Loucy (cell line): ENCODE results near the gene ZNF280D.

Experiments used
- H2AFZ ChIP-seq: fragments of 200-600 bp; sonication (generic); 2 replicates; pipeline ENCODE4 v1.6.0; 2016; ENCODE audit warnings: antibody characterized with exemption, mild to moderate bottlenecking, low read length, moderate library complexity
- H3F3A ChIP-seq: fragments of 200-600 bp; 2 replicates; pipeline ENCODE4 v1.6.0; 2016; ENCODE audit warnings: antibody characterized with exemption, low read depth, mild to moderate bottlenecking
- H3K27me3 ChIP-seq: fragments of 200-600 bp; sonication (generic); 2 replicates; pipeline ENCODE4 v1.6.1; 2014; ENCODE audit warnings: low read length, mild to moderate bottlenecking; ENCODE audit not compliant: insufficient read depth, poor library complexity, severe bottlenecking
- H3K36me3 ChIP-seq: fragments of 200-600 bp; sonication (generic); 2 replicates; pipeline ENCODE4 v1.6.1; 2016; ENCODE audit warnings: low read length; ENCODE audit not compliant: insufficient read depth
- H3K4me1 ChIP-seq: fragments of 200-600 bp; sonication (generic); 2 replicates; pipeline ENCODE4 v1.5.1; 2014; ENCODE audit warnings: low read length, mild to moderate bottlenecking; ENCODE audit not compliant: insufficient read depth, poor library complexity, severe bottlenecking
- H3K4me2 ChIP-seq: fragments of 200-600 bp; sonication (generic); 2 replicates; pipeline ENCODE4 v1.6.0; 2014; ENCODE audit warnings: antibody characterized with exemption, low read length, low read depth, mild to moderate bottlenecking; ENCODE audit not compliant: poor library complexity, severe bottlenecking
- H3K4me3 ChIP-seq: fragments of 200-600 bp; sonication (generic); 2 replicates; pipeline ENCODE4 v1.5.1; 2014; ENCODE audit warnings: low read length, mild to moderate bottlenecking, mixed read lengths; ENCODE audit not compliant: poor library complexity, severe bottlenecking
- H3K79me2 ChIP-seq: fragments of 200-600 bp; sonication (generic); 2 replicates; pipeline ENCODE4 v1.6.1; 2014; ENCODE audit warnings: low read length; ENCODE audit not compliant: insufficient read depth
- H3K9ac ChIP-seq: fragments of 200-600 bp; sonication (generic); 2 replicates; pipeline ENCODE4 v1.6.0; 2014; ENCODE audit warnings: mild to moderate bottlenecking, low read depth, low read length, moderate library complexity; ENCODE audit not compliant: poor library complexity, severe bottlenecking
- H3K9me2 ChIP-seq: fragments of 200-600 bp; sonication (generic); replicated peaks from 2 replicates; pipeline ENCODE4 v1.6.1; 2016; ENCODE audit warnings: low read depth, low read length, mixed read lengths
- H3K9me3 ChIP-seq: fragments of 200-600 bp; sonication (generic); 2 replicates; pipeline ENCODE4 v1.6.1; 2014; ENCODE audit warnings: mild to moderate bottlenecking, antibody characterized with exemption, low read length, low read depth; ENCODE audit not compliant: insufficient read depth
- H4K20me1 ChIP-seq: fragments of 200-600 bp; sonication (generic); 2 replicates; pipeline ENCODE4 v1.6.0; 2014; ENCODE audit warnings: antibody characterized with exemption, low read length, mild to moderate bottlenecking; ENCODE audit not compliant: insufficient read depth, poor library complexity, severe bottlenecking
- CTCF ChIP-seq: fragments of 200-600 bp; sonication (generic); conservative IDR thresholded peaks from 2 replicates; pipeline ENCODE4 v1.5.1; 2014; ENCODE audit warnings: mild to moderate bottlenecking, antibody characterized with exemption, low read length
- EZH2phosphoT487 ChIP-seq: fragments of 200-600 bp; IDR thresholded peaks from 2 replicates; pipeline ENCODE4 v1.6.1; 2018; ENCODE audit warnings: antibody characterized with exemption, mild to moderate bottlenecking, moderate library complexity, borderline replicate concordance

Gene ZNF280D

GRCh38 chr15:56774356-56774755 lies 41.0 kb upstream of the ZNF280D start:
- Histone ChIP-seq H3K27me3 (no peaks in the 10 kb centered on the region), H4K20me1 (no peaks in the 10 kb centered on the region), H3K4me1 (peaks cover 34% of the 10 kb centered on the region), H3K79me2 (no peaks in the 10 kb centered on the region), H3K4me2 (peak overlapping the region; percentile 67), H3K9ac (peak overlapping the region; percentile 47), H3F3A (no peaks in the 10 kb centered on the region), H3K4me3 (peak overlapping the region; percentile 36), H3K9me3 (peaks cover 7% of the 10 kb centered on the region; the same call in 1 of the 2 replicates), H3K9me2 (no peaks in the 10 kb centered on the region), H3K36me3 (no peaks in the 10 kb centered on the region), H2AFZ (peak overlapping the region; percentile 33; the same call in 1 of the 2 replicates)
- no peak for TF ChIP-seq CTCF
- TF ChIP-seq EZH2phosphoT487 = no peak

- Histone ChIP-seq H3K9me2 (no peaks in the 10 kb centered on the region), H4K20me1 (no peaks in the 10 kb centered on the region), H3K79me2 (no peaks in the 10 kb centered on the region), H3K4me1 (peaks cover 34% of the 10 kb centered on the region), H3K27me3 (no peaks in the 10 kb centered on the region), H3K4me3 (peak overlapping the region; percentile 36), H3K9me3 (no peaks in the 10 kb centered on the region; the same call in 1 of the 2 replicates), H3K4me2 (no peak overlapping the region), H3F3A (no peaks in the 10 kb centered on the region), H3K36me3 (no peaks in the 10 kb centered on the region), H2AFZ (no peak overlapping the region), H3K9ac (peak overlapping the region; percentile 47)
- TF ChIP-seq CTCF (no peak), EZH2phosphoT487 (no peak)
Observed at GRCh38 chr15:56772868-56773639, 39.7 kb upstream of the ZNF280D start.

GRCh38 chr15:56770173-56770572 lies 36.9 kb upstream of the ZNF280D start:
- H3K9me2 ChIP-seq = no peaks in the 10 kb centered on the region
- no peaks in the 10 kb centered on the region for H3F3A ChIP-seq

More at GRCh38 chr15:56770173-56770572, 36.9 kb upstream of the ZNF280D start:
- H3K9ac ChIP-seq = no peak overlapping the region
- no peaks in the 10 kb centered on the region for H3K36me3 ChIP-seq
- H3K27me3 ChIP-seq = no peaks in the 10 kb centered on the region
- H3K9me3 ChIP-seq = no peaks in the 10 kb centered on the region
- TF ChIP-seq CTCF (no peak), EZH2phosphoT487 (no peak)
- H3K4me3 ChIP-seq = no peak overlapping the region
- H3K4me1 ChIP-seq = peaks cover 30% of the 10 kb centered on the region
- no peaks in the 10 kb centered on the region for H4K20me1 ChIP-seq
- no peak overlapping the region for H2AFZ ChIP-seq
- no peak overlapping the region for H3K4me2 ChIP-seq
- no peaks in the 10 kb centered on the region for H3K79me2 ChIP-seq
